Measurements from ENCODE around the gene RIMBP2. TPM values are rescaled to one million over a fixed set of nuclear protein-coding genes. Genes with fewer than 3 reads are reported as not detected.

RIMBP2 gene
- total and polyA plus RNA-seq, 9 of the 15 experiments (the other 6 are each of a cell fraction or from before 2014, with no cell fraction given), result not detected

DNA sequence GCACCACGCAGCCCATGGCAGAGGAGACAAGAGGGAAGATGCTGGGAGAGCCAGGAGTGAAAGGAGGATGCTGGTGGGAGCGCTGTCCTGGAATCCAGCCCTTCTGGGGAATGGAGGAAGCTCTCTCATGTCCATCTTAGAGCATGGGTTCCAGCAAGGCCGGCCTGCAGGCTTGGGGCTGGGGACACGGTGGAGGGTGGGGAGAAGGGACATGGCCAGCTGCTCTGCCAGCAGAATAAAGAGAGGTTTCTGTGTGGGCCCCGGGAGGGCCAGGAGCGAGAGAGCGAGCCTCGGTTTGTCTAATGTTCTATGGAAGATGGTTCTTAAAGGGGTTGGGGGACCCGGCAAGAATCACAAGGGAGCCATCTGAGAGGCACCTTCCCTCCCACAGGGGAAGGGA lies 60.2 kb downstream of the RIMBP2 start:
- ChIA-PET CTCF (ENCODE audit: low intra/inter-chr PET ratio) (no interaction called here), POLR2A (interaction anchor here (0.6 kb wide), 1 partner anchor 227 kb away, joined by 3 read pairs; no protein-coding TSS in a partner anchor)
- H3K27ac ChIP-seq (ENCODE audit: extremely low read depth, low read depth, low read length), result no peak overlapping the region
- no peak for DNase-seq (ENCODE audit: extremely low read depth in 1 of 4, low spot score in 3 of 4)
- no peak overlapping the region for H3K9ac ChIP-seq (ENCODE audit: insufficient read depth in 1 of 2, low read depth in 2 of 2, low read length in 2 of 2)
- in situ Hi-C loops (cut with MboI), result no loop called here
- intact Hi-C loops (cut with micrococcal nuclease), result no loop called here
- H3K4me1 ChIP-seq (replicated peaks in 1 of 2; ENCODE audit: control insufficient read depth in 2 of 2, insufficient read depth in 2 of 2, low read length in 2 of 2), result no peaks in the 10 kb centered on the region
- TF ChIP-seq ZEB2 (IDR thresholded peaks at IDR 0.05), result no peak
- TF ChIP-seq ZNF263 (CRISPR knock-in tag; IDR thresholded peaks at IDR 0.05; ENCODE audit: borderline replicate concordance), result no peak
- no peak for TF ChIP-seq U2AF2 (optimal IDR thresholded peaks at IDR 0.05; ENCODE audit: low read depth, low read length)
- TF ChIP-seq GABPB1 (CRISPR knock-in tag; IDR thresholded peaks at IDR 0.05), result no peak
- TF ChIP-seq SIX5 (IDR thresholded peaks at IDR 0.05; ENCODE audit: borderline replicate concordance in 1 of 2, insufficient read depth in 1 of 2, low read depth in 1 of 2, low read length in 2 of 2), result no peak
- no peak for TF ChIP-seq FOS (IDR thresholded peaks at IDR 0.05; ENCODE audit: extremely low read depth, insufficient read length)
- TF ChIP-seq, protein P1, sequence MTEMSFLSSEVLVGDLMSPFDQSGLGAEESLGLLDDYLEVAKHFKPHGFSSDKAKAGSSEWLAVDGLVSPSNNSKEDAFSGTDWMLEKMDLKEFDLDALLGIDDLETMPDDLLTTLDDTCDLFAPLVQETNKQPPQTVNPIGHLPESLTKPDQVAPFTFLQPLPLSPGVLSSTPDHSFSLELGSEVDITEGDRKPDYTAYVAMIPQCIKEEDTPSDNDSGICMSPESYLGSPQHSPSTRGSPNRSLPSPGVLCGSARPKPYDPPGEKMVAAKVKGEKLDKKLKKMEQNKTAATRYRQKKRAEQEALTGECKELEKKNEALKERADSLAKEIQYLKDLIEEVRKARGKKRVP (CRISPR knock-in tag; IDR thresholded peaks at IDR 0.05), result no peak
- no peak for TF ChIP-seq DACH1 (IDR thresholded peaks at IDR 0.05; ENCODE audit: partially characterized antibody)
- TF ChIP-seq SMARCC2 (IDR thresholded peaks at IDR 0.05; ENCODE audit: low read depth), result no peak
- no peak for TF ChIP-seq NCOA6 (IDR thresholded peaks at IDR 0.05)
- TF ChIP-seq, protein P2, sequence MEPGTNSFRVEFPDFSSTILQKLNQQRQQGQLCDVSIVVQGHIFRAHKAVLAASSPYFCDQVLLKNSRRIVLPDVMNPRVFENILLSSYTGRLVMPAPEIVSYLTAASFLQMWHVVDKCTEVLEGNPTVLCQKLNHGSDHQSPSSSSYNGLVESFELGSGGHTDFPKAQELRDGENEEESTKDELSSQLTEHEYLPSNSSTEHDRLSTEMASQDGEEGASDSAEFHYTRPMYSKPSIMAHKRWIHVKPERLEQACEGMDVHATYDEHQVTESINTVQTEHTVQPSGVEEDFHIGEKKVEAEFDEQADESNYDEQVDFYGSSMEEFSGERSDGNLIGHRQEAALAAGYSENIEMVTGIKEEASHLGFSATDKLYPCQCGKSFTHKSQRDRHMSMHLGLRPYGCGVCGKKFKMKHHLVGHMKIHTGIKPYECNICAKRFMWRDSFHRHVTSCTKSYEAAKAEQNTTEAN (CRISPR knock-in tag; IDR thresholded peaks at IDR 0.05), result no peak
- TF ChIP-seq ZNF668 (CRISPR knock-in tag; IDR thresholded peaks at IDR 0.05), result no peak
- TF ChIP-seq, protein P3, sequence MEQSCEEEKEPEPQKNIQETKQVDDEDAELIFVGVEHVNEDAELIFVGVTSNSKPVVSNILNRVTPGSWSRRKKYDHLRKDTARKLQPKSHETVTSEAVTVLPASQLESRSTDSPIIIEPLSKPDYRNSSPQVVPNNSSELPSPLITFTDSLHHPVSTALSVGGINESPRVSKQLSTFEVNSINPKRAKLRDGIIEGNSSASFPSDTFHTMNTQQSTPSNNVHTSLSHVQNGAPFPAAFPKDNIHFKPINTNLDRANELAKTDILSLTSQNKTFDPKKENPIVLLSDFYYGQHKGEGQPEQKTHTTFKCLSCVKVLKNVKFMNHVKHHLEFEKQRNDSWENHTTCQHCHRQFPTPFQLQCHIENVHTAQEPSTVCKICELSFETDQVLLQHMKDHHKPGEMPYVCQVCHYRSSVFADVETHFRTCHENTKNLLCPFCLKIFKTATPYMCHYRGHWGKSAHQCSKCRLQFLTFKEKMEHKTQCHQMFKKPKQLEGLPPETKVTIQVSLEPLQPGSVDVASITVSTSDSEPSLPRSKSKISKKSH (CRISPR knock-in tag; IDR thresholded peaks at IDR 0.05), result no peak
- TF ChIP-seq TRIM24 (IDR thresholded peaks at IDR 0.05), result no peak
- TF ChIP-seq, protein P4, sequence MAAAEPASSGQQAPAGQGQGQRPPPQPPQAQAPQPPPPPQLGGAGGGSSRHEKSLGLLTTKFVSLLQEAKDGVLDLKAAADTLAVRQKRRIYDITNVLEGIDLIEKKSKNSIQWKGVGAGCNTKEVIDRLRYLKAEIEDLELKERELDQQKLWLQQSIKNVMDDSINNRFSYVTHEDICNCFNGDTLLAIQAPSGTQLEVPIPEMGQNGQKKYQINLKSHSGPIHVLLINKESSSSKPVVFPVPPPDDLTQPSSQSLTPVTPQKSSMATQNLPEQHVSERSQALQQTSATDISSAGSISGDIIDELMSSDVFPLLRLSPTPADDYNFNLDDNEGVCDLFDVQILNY (CRISPR knock-in tag; IDR thresholded peaks at IDR 0.05), result no peak
- TF ChIP-seq, protein P5, sequence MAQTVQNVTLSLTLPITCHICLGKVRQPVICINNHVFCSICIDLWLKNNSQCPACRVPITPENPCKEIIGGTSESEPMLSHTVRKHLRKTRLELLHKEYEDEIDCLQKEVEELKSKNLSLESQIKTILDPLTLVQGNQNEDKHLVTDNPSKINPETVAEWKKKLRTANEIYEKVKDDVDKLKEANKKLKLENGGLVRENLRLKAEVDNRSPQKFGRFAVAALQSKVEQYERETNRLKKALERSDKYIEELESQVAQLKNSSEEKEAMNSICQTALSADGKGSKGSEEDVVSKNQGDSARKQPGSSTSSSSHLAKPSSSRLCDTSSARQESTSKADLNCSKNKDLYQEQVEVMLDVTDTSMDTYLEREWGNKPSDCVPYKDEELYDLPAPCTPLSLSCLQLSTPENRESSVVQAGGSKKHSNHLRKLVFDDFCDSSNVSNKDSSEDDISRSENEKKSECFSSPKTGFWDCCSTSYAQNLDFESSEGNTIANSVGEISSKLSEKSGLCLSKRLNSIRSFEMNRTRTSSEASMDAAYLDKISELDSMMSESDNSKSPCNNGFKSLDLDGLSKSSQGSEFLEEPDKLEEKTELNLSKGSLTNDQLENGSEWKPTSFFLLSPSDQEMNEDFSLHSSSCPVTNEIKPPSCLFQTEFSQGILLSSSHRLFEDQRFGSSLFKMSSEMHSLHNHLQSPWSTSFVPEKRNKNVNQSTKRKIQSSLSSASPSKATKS (CRISPR knock-in tag; IDR thresholded peaks at IDR 0.05), result no peak
- no peak for TF ChIP-seq HDAC3 (IDR thresholded peaks at IDR 0.05; ENCODE audit: borderline replicate concordance, partially characterized antibody)
- H3K4me3 ChIP-seq, result no peak overlapping the region
- no peaks in the 10 kb centered on the region for H3K79me2 ChIP-seq (ENCODE audit: control insufficient read depth, insufficient read depth, low read length)
- BruUV-seq (replicated peaks), result no TSS peak
- H2AFZ ChIP-seq (ENCODE audit: low read depth, low read length), result no peak overlapping the region
- H3K36me3 ChIP-seq (ENCODE audit: control insufficient read depth, insufficient read depth, low read length), result no peaks in the 10 kb centered on the region
- H4K20me1 ChIP-seq (replicated peaks; ENCODE audit: control insufficient read depth, insufficient read depth, low read length), result no peaks in the 10 kb centered on the region
- WGBS (ENCODE audit: insufficient coverage, low coverage, missing lambda C conversion rate), result 0% methylated on average over 9 of the region's 9 CpGs
- no peaks in the 10 kb centered on the region for H3K9me3 ChIP-seq (replicated peaks; ENCODE audit: control insufficient read depth, insufficient read depth, low read depth, low read length)
- H3K9me1 ChIP-seq (ENCODE audit: control insufficient read depth, insufficient read depth, low read length), result no peaks in the 10 kb centered on the region
- H3K4me2 ChIP-seq (ENCODE audit: insufficient read depth, low read length), result no peak overlapping the region
- no peak for ATAC-seq
- H3K27me3 ChIP-seq (ENCODE audit: control insufficient read depth in 2 of 2, insufficient read depth in 2 of 2, low read length in 2 of 2), result peaks cover 9 to 48% of the 10 kb centered on the region in 2 experiments; a peak in 4 of 5 replicates
- no peak for FAIRE-seq

All from K562 (cell line).